Stimulated activated CD4-positive, alpha-beta T cell treated with anti-CD3 and anti-CD28 coated beads, TNF-alpha, amount 100 ng/mL, for 48 hours (primary cell): ENCODE data around the gene CCDC28B.

ENCODE experiments used
- DNase-seq, 3 donors: peaks; one replicate each; pipeline ENCODE4 v3.0.0-alpha.2; 2020; ENCODE audit warnings: low read depth in 3 of 3

The CCDC28B gene

GRCh38 chr1:32194984-32195383 lies 5.4 kb upstream of the CCDC28B start:
- DNase-seq = no peak

GRCh38 chr1:32195531-32195930 lies 4.9 kb upstream of the CCDC28B start:
- DNase-seq = no peak

GRCh38 chr1:32195972-32196823 lies 4.2 kb upstream of the CCDC28B start:
- no peak for DNase-seq

GRCh38 chr1:32197074-32197473 lies 3.3 kb upstream of the CCDC28B start:
- DNase-seq = no peak

GRCh38 chr1:32197837-32198236 lies 2.6 kb upstream of the CCDC28B start:
- no peak for DNase-seq

- no peak for DNase-seq
Measured at GRCh38 chr1:32198237-32199042, 2.0 kb upstream of the CCDC28B start.

DNA sequence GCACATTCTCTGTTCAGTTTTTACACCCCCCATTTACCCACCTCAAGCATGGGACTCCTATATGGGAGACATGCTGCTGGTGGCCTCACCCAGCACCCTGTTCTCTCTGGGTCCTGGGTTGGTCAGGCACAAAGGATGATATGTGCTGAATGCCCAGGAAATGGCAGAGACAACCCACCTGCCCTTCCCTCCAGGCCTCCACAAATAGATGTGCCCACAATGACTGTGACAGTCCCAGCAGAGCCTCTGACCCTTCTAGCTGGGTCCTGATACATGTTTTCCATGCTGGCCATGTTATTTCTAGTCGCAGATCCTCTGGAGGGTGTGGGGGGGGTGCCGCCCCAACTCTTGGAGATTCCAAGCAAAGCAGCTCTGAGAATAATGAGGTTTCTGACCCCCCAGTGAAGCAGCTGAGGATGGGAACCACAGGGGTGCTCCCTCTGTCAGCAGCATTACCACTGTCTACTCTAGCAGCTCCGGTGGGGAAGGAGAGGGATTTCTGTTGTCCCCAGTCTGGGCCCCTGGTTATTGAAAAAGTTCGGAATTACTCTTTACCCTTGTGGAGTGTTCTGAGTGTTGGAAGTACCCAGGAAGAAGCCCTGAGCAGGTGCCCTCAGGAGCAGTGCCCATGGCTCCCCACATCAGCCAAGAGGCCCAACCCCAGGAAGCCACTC lies 1.2 kb upstream of the CCDC28B start:
- DNase-seq = no peak

- DNase-seq = no peak
Measured at GRCh38 chr1:32199717-32200072, 700 bp upstream of the CCDC28B start.

DNA sequence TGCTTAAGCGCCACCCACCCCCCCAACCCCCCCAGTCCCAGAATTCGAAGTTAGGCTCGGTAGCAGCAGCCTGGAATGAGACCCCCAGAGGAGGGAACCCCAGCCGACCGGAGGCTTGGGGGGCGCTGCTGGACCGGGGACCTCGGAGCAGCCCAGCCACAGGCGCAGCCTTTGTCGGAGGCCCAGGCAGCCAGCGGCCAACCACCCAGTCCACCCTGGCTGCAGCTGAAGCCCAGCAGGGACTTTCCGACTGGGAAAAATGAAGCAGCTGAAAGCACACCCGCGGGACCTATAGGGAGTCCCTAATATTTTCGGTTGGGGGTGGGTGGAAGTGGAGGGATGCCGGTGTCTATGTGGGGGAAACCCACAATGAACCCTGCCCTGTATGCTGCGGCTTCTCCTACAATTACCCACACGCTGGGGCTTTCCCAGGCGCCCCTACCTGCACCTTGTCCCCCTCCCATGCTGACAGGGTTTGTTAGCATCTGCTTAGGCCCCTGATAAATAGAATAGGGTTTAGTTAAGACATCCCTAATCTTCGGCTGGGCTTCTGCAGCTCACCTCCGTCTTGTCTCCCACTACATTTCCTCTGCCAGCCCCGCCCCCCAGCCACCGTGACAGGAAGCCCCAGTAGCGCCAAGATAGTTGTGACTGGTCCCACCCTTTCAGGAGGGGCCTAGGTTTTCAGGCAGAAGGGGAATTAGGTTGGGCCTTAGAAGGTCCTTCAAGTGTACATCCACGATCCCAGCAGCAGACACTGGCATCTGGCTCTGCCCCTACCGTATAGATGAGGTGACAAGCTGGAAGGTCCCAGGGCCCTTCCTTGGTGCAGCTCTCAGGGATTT lies 838 bp downstream of the CCDC28B start:
- DNase-seq = peak; percentile 48 to 80 (median 64)

DNA sequence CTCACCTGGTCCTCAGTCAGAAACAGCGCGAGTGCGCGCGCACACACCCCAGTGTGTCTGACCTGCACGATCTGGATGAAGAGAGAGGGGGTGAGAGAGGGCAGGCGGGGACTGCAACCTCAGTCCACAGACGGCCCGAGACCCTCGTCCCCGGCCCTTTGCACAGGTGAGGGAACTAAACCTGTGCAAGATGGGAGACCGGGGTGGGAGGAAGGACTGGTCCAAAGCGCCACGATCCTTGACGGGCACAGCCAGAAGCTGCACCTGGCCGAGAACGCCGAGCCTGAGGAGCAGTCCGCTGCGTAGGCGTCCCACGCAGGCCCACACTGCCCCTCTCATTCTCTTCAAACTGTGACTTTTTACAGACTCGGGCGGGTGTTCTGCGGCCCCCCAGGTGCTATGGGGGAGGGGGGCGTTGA lies 4.6 kb downstream of the CCDC28B start:
- no peak for DNase-seq

DNA sequence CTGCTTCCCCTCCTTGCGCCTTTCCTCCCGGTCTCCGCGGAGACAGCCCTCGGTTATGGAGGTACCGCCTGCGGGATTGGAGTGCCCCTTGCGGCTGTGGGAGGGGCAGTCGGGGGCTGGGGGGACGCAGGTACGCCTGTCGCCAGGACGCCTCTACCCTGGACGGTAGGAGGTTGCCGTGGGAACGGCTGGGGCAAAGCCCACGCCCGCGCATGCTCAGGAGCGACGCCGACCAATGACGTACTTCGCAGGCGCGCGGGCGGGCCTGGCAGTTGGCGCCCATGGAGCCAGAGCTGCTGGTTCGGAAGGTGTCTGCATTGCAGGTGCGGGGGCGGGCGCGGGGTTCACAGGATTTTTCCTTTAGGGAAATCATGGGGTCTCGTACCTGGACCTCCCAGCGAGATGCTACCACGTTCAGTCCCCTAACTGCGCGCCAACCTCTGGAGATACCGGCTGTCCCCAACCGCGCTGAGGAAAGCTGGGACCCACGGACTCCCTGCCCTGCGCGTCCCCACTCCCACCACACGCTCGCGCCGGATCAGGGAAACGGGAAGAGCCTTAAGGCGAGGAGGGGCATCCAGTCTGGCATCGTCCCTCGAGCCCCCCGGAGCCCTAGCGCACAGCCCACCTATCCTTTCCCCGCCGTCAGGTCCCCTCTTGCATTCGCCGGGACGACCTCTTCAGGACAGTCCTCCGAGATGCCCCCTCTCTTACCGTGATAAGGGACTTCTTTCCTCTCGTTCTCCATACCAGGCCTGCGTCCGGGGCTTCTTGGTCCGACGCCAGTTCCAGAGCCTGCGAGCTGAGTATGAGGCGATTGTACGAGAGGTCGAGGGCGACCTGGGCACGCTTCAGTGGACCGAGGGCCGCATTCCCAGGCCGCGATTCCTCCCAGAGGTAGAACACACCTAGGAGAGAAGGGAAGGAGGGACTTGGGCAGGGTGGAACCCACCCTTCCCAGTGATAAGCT lies 5.3 kb downstream of the CCDC28B start, which contains the start of gene IQCC:
Gene IQCC, plus strand, starts transcription at position 271 of the 970 bp plus-strand sequence. Its CDS starts 11 bp downstream, at position 282.
- peak; percentile 73 to 87 (median 73) for DNase-seq

GRCh38 chr1:32208469-32208868 lies 8.1 kb downstream of the CCDC28B start:
- no peak for DNase-seq

DNA sequence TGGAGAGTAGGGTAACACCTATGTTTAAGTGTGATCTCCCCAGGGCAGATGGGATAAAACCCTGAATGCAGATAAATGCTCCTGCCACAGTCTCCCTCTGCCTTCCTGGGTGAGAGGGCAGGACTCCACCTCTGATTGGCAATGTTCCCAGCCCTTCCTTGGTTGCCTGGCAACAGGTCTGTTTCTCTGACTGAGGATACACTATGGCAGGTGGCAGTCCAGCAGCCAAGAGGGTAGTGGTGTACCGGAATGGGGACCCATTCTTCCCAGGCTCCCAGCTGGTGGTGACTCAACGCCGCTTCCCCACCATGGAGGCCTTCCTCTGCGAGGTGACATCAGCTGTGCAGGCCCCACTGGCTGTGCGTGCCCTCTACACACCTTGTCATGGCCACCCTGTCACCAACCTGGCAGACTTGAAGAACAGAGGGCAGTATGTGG lies 8.5 kb downstream of the CCDC28B start, which contains the start of gene DCDC2B:
Gene DCDC2B, plus strand, starts transcription at position 199 of the 438 bp plus-strand sequence. Its CDS starts 5 bp downstream, at position 204.
- DNase-seq = no peak

DNA sequence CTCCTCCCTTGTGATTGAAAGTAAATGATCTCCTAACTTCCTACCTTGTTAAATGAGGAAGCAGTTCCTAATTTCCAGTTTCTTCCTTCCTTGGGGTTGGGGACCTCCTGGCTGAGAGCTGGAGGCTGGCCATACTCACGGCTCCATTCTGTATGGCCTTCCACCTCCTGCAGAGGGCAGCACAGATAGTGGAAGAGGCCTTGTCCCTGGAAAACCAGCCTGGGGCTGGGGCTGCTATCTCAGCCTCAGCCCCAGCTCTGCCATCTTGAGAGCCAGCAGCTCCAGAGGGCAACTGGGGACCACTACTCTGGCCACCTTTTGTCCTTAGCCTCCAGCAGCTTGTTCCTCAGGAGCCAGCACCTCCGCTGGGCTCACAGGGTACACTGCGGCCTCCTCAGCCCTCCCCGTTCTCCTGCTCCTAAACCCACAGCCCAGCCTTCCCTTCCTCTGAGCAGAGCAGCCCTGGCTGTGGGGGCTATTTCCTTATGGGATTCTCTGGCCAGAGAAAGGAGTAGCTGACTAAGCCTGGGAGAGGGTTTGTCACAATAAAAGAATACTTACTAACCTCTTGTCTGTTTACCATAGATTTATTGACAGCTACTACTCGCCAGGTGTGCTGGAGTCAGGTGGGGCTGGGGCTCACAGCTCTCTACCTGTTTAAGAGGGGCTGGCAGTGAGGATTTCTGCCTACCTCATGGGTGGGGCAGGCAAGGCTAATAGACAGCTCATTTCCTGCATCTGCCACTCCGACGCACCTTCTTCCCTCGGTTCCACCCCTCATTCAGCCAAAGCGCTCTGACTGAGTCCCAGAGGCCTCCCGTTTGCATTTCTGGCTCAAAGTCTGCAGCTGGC lies 15.5 kb downstream of the CCDC28B start:
- peak in 2 of 3 donors; percentile 32 to 55 for DNase-seq

GRCh38 chr1:32216566-32216965 lies 16.2 kb downstream of the CCDC28B start:
- DNase-seq = no peak

- no peak for DNase-seq
Measured at GRCh38 chr1:32219022-32219421, 18.6 kb downstream of the CCDC28B start.

DNA sequence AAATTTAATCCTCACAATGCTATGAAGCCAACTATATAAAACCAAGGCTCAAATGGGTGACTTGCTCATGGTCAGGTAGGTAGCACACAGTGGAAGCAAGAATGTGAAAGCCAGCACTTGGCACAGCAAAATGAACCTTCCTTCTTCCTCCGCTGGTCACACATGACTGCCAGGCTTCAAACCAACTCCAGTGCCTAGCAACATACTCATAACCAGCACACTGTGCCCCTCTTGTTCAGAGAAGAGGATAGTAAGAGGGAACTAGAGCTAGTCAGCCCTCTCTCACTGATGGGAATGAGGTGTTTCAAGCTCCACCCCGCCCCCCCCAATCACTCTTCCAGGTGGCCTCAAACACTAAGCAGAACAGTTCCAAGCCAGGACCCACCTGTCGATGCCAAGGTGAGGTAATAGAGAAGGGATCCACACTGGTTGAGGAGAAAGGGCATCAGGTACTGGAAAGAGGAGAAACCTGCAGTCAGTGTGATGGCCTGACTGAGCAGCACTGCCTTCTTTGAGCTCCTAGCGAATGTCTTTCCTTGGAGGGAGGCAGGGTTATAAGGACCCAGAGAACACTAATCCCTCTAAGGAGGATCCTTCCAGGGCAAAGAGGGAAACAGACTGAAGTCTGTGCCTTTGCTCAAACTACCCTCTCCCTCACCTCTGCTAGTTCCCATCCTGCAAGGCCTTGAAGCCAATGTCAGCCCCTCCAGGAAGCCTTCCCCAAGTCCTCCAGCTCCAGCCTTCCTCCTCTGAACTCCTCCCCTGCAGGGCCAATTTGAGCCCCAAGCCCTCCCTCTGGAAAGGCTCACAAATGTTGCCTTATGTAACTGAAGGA lies 20.6 kb downstream of the CCDC28B start:
- no peak for DNase-seq

- no peak for DNase-seq
Measured at GRCh38 chr1:32221581-32221979, 21.2 kb downstream of the CCDC28B start.
